DOHH2 (cell line): ENCODE measurements around the gene SMOC1.

Experiments used
- H3F3A ChIP-seq: fragments of 200-600 bp; sonication (generic), shearing (Covaris generic); 2 replicates; pipeline ENCODE4 v1.6.0; 2016; ENCODE audit warnings: antibody characterized with exemption, mild to moderate bottlenecking; ENCODE audit not compliant: control insufficient read depth, insufficient read depth
- H3K27ac ChIP-seq: fragments of 200-600 bp; sonication (generic); 2 replicates; pipeline ENCODE4 v1.5.1; 2014; ENCODE audit warnings: low read depth, mild to moderate bottlenecking, low read length, moderate library complexity
- H3K27me3 ChIP-seq: fragments of 200-600 bp; sonication (generic); 2 replicates; pipeline ENCODE4 v1.6.1; 2014; ENCODE audit warnings: mild to moderate bottlenecking, low read length, mixed read lengths; ENCODE audit not compliant: control insufficient read depth
- H3K36me3 ChIP-seq: fragments of 200-600 bp; sonication (generic); 2 replicates; pipeline ENCODE4 v1.6.1; 2014; ENCODE audit warnings: mild to moderate bottlenecking, low read length, moderate library complexity, mixed read lengths; ENCODE audit not compliant: control insufficient read depth
- H3K4me1 ChIP-seq: fragments of 200-600 bp; sonication (generic); 2 replicates; pipeline ENCODE4 v1.6.1; 2014; ENCODE audit warnings: mild to moderate bottlenecking, low read length, mixed read lengths; ENCODE audit not compliant: control insufficient read depth
- H3K4me2 ChIP-seq: fragments of 200-600 bp; sonication (generic); 2 replicates; pipeline ENCODE4 v1.6.0; 2014; ENCODE audit warnings: mild to moderate bottlenecking, low read length, moderate library complexity
- H3K4me3 ChIP-seq: fragments of 200-600 bp; sonication (generic); 2 replicates; pipeline ENCODE4 v1.5.1; 2014; ENCODE audit warnings: mild to moderate bottlenecking, low read length, mixed read lengths
- H3K79me2 ChIP-seq: fragments of 200-600 bp; sonication (generic); 2 replicates; pipeline ENCODE4 v1.6.1; 2014; ENCODE audit warnings: mild to moderate bottlenecking, low read length, mixed read lengths; ENCODE audit not compliant: control insufficient read depth
- H3K9me2 ChIP-seq: fragments of 200-600 bp; sonication (generic); replicated peaks from 2 replicates; pipeline ENCODE4 v1.6.1; 2014; ENCODE audit warnings: mild to moderate bottlenecking, low read length, mixed read lengths; ENCODE audit not compliant: control insufficient read depth
- H3K9me3 ChIP-seq: fragments of 200-600 bp; sonication (generic); 2 replicates; pipeline ENCODE4 v1.6.1; 2014; ENCODE audit warnings: antibody characterized with exemption, low read length, mixed read lengths; ENCODE audit not compliant: control insufficient read depth, insufficient read depth
- H4K20me1 ChIP-seq: fragments of 200-600 bp; sonication (generic); 2 replicates; pipeline ENCODE4 v1.6.0; 2014; ENCODE audit warnings: low read depth, mild to moderate bottlenecking, antibody characterized with exemption, low read length, moderate library complexity; ENCODE audit not compliant: control insufficient read depth, insufficient read depth
- EZH2phosphoT487 ChIP-seq: fragments of 200-600 bp; sonication (generic); IDR thresholded peaks from 2 replicates; pipeline ENCODE4 v1.6.1; 2017; ENCODE audit warnings: borderline replicate concordance, mild to moderate bottlenecking, antibody characterized with exemption, low read length, moderate library complexity, mixed read lengths
- TF ChIP-seq, protein P1 (sequence below): fragments of 200-600 bp; sonication (generic); IDR thresholded peaks from one replicate; pipeline ENCODE4 v1.5.1; 2014; ENCODE audit warnings: antibody characterized with exemption, mild to moderate bottlenecking, low read depth, low read length; ENCODE audit not compliant: poor library complexity, severe bottlenecking

The SMOC1 gene

DNA sequence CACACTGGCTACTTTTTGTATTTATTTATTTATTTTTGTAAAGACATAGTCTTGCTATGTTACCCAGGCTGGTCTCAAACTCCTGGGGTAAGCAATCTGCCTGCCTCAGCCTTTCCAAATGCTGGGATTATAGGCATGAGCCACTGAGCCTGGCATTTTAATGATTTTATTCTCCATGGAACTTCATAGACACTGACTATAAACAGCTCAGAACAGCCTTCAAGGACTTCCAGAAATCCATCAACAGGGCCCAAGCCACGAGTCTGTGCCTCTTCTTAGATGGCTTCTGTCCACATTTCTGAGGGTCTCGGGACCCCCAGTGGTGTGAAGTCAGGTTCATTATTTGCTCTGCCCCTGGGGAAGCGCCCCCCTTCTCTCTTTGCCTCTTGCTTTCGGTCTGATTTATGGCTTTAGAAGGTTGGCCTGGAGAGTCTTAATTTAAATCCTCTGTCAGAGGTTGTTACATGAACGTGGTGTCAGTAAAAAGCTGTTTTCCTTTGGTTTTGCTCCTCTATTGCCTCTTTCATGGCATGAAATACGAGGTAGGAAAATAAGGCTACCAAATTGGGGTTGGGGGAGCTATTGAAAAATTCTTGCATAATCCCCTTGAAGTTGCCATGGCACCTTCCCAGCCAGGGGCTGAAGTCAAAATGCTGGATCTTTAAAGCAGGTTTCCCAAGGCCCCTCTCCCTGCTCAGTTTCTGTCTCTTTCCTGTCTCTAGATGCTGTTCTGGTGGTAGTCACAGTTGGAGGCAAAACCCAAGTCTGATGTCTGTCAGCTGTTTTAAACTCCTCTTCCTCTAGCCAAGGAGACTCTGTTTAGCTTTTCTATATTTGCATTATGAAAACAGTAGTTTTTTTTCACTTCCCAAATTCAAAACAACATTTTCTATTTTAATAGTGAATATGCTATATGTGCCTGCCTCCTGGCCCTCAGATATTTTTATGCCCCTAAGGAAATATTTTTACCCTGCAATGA, 129.4 kb downstream of the SMOC1 start:
- no peak for TF ChIP-seq EZH2phosphoT487
- Histone ChIP-seq H3K4me3 (no peak overlapping the region), H3F3A (no peaks in the 10 kb centered on the region), H3K9me2 (no peaks in the 10 kb centered on the region), H3K79me2 (no peaks in the 10 kb centered on the region), H3K4me1 (peaks cover 12% of the 10 kb centered on the region), H3K36me3 (no peaks in the 10 kb centered on the region), H3K9me3 (no peaks in the 10 kb centered on the region), H3K27me3 (0 out of 2 replicates have a peak, but pooled peaks cover 5% of the 10 kb centered on the region), H4K20me1 (no peaks in the 10 kb centered on the region), H3K27ac (no peak overlapping the region), H3K4me2 (peak overlapping the region; percentile 32)

DNA sequence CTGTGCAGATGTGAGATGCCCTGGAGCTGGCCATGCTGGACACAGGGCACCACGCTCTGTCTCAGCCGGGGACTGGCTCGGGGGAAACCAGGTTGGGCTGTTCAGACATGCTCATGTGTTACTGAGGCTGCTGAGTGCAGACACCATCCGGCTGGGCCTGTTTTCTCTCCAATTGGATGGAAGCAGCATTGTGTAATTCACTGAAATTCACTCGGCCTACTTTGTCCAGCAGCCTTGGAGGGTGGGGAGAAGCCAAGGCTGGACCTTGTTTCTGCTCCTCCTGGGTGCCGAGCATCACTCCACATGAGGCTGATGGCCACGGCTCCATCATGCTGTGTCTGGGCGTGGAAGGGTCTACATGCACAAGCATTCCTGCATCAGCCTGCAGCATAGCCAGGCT, 130.7 kb downstream of the SMOC1 start:
- no peaks in the 10 kb centered on the region for H3K9me2 ChIP-seq
- H3K9me3 ChIP-seq: no peaks in the 10 kb centered on the region
- no peaks in the 10 kb centered on the region for H4K20me1 ChIP-seq
- no peak overlapping the region for H3K4me2 ChIP-seq
- no peaks in the 10 kb centered on the region for H3K79me2 ChIP-seq
- no peaks in the 10 kb centered on the region for H3K36me3 ChIP-seq
- no peaks in the 10 kb centered on the region for H3F3A ChIP-seq
- H3K4me1 ChIP-seq: peaks cover 12% of the 10 kb centered on the region
- no peak overlapping the region for H3K4me3 ChIP-seq
- no peak overlapping the region for H3K27ac ChIP-seq
- H3K27me3 ChIP-seq: no peaks in the 10 kb centered on the region
- no peak for TF ChIP-seq EZH2phosphoT487
- TF ChIP-seq, protein P1, sequence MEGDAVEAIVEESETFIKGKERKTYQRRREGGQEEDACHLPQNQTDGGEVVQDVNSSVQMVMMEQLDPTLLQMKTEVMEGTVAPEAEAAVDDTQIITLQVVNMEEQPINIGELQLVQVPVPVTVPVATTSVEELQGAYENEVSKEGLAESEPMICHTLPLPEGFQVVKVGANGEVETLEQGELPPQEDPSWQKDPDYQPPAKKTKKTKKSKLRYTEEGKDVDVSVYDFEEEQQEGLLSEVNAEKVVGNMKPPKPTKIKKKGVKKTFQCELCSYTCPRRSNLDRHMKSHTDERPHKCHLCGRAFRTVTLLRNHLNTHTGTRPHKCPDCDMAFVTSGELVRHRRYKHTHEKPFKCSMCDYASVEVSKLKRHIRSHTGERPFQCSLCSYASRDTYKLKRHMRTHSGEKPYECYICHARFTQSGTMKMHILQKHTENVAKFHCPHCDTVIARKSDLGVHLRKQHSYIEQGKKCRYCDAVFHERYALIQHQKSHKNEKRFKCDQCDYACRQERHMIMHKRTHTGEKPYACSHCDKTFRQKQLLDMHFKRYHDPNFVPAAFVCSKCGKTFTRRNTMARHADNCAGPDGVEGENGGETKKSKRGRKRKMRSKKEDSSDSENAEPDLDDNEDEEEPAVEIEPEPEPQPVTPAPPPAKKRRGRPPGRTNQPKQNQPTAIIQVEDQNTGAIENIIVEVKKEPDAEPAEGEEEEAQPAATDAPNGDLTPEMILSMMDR: no peak

DNA sequence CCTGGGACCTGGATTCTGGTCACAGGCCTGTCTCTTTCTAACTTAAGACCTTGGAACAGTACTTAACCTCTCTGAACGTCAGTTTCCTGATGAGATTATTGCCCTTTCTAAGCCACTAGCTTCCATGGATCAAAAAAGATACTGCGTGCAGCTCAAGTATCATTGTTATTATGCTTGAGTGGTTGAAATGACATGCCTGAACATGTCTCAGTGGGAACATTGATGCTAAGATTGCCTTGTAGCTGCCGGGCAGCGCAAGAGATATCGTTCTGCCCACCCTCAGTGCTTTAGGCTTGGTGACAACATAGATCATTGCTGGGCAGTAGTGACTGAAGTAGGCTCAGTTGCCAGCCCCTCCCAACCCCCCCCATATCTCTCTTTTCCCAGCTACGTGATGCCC, 131.9 kb downstream of the SMOC1 start:
- Histone ChIP-seq H3K9me3 (no peaks in the 10 kb centered on the region), H3K4me3 (no peak overlapping the region), H3F3A (no peaks in the 10 kb centered on the region), H4K20me1 (no peaks in the 10 kb centered on the region), H3K27ac (no peak overlapping the region), H3K36me3 (no peaks in the 10 kb centered on the region), H3K79me2 (no peaks in the 10 kb centered on the region), H3K4me1 (peaks cover 12% of the 10 kb centered on the region), H3K27me3 (no peaks in the 10 kb centered on the region), H3K9me2 (no peaks in the 10 kb centered on the region), H3K4me2 (no peak overlapping the region)
- no peak for TF ChIP-seq EZH2phosphoT487
- TF ChIP-seq, protein P1: no peak

DNA sequence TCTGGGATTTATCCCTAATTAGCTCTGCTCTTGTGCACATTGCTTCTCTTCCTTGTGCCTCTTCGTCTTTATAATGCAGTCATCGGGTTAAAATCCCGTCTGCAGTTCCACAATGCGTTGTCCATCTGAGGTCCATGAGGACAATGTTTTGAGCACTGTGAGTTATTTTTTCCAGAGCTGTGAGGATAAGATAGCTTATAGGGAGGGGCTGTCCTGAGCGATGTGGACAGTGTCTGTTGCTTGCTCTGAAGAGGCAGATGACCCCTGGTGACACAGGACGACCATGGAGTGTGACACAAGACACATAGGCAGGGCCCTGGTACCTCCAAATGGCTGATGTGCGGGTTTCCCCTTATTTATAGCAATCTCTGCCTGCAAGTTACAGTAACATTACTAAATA, 132.5 kb downstream of the SMOC1 start:
- Histone ChIP-seq H3K79me2 (no peaks in the 10 kb centered on the region), H3K36me3 (no peaks in the 10 kb centered on the region), H3K9me3 (no peaks in the 10 kb centered on the region), H3K27ac (no peak overlapping the region), H3K9me2 (no peaks in the 10 kb centered on the region), H3K27me3 (no peaks in the 10 kb centered on the region), H4K20me1 (no peaks in the 10 kb centered on the region), H3F3A (no peaks in the 10 kb centered on the region), H3K4me2 (no peak overlapping the region), H3K4me3 (no peak overlapping the region), H3K4me1 (peaks cover 12% of the 10 kb centered on the region)
- TF ChIP-seq, protein P1: no peak
- TF ChIP-seq EZH2phosphoT487: no peak
